Endothelial cell of umbilical vein (primary cell): ENCODE data around the gene NAV2. TPM values are rescaled to one million over a fixed set of nuclear protein-coding genes. Genes with fewer than 3 reads are reported as not detected.

Experiments
- BruUV-seq: library from RNA; stranded (reverse); fragments of 400-500 nt; replicated peaks from 2 replicates; lab custom pipeline; 2021; lab: Mats Ljungman, UMichigan
- CTCF ChIA-PET: fragments of 300-600, 350-600 bp; sonication (Branson Sonifier 250); formaldehyde crosslinking; loops from one replicate; lab custom pipeline; 2021; ENCODE audit warnings: antibody characterized with exemption, inconsistent platforms; lab: Charles Lee
- POLR2A ChIA-PET: fragments of 300-600, 350-600 bp; sonication (Branson Sonifier 250); formaldehyde crosslinking; loops from one replicate; lab custom pipeline; 2021; ENCODE audit warnings: antibody characterized with exemption, inconsistent platforms; lab: Charles Lee
- DNase-seq: peaks from one replicate; pipeline ENCODE4 v3.0.0-alpha.2; 2011; ENCODE audit warnings: low read depth, low spot score
- FAIRE-seq: peaks from 2 replicates; lab custom pipeline; 2011; peaks lifted over from hg19 to GRCh38; lab: Jason Lieb, UNC
- H2AFZ ChIP-seq: 2 replicates; pipeline ENCODE4 v1.6.0; 2012; ENCODE audit warnings: low read depth, low read length, control low read depth, inconsistent platforms
- H3K27ac ChIP-seq: 2 replicates; pipeline ENCODE4 v1.5.1; 2011; ENCODE audit warnings: low read depth, mild to moderate bottlenecking, control low read depth, low read length, moderate library complexity; ENCODE audit not compliant: insufficient read depth
- H3K27me3 ChIP-seq, 2 experiments: 2 replicates each; pipeline versions ENCODE4 v1.6.0 to v1.6.1; 2011; ENCODE audit warnings: low read length in 2 of 2, mixed read lengths in 1 of 2; ENCODE audit not compliant: control insufficient read depth in 2 of 2, insufficient read depth in 2 of 2
- H3K36me3 ChIP-seq, 2 experiments: 2 replicates in 1 of 2; 3 replicates in 1 of 2; pipeline ENCODE4 v1.5.1; 2011; ENCODE audit warnings: low read length in 2 of 2, mild to moderate bottlenecking in 1 of 2, moderate library complexity in 1 of 2; ENCODE audit not compliant: control insufficient read depth in 2 of 2, insufficient read depth in 2 of 2; ENCODE audit errors: extremely low read depth in 1 of 2
- H3K4me1 ChIP-seq: 3 replicates; pipeline ENCODE4 v1.5.1; 2011; ENCODE audit warnings: mild to moderate bottlenecking, low read length; ENCODE audit not compliant: control insufficient read depth, insufficient read depth; ENCODE audit errors: extremely low read depth
- H3K4me2 ChIP-seq: 2 replicates; pipeline ENCODE4 v1.6.1; 2011; ENCODE audit warnings: low read length, control low read depth, mixed read lengths; ENCODE audit not compliant: insufficient read depth
- H3K4me3 ChIP-seq, 3 experiments: fragments of 200-600 bp in 1 of 3; sonication (generic), shearing (Covaris generic) in 1 of 3; replicated peaks in 1 of 3; 2 replicates each; pipeline ENCODE4 v1.5.1; 2011 to 2016; ENCODE audit warnings: control low read depth in 3 of 3, low read length in 3 of 3, mild to moderate bottlenecking in 2 of 3, inconsistent platforms in 1 of 3, low read depth in 1 of 3, moderate library complexity in 1 of 3; ENCODE audit not compliant: insufficient read depth in 1 of 3
- H3K79me2 ChIP-seq: 2 replicates; pipeline ENCODE4 v1.6.0; 2012; ENCODE audit warnings: low read length, inconsistent platforms; ENCODE audit not compliant: control insufficient read depth, insufficient read depth
- H3K9ac ChIP-seq: replicated peaks from 2 replicates; pipeline ENCODE3; 2011; ENCODE audit warnings: low read length, control low read depth; ENCODE audit not compliant: insufficient read depth; ENCODE audit errors: extremely low read depth
- H3K9me1 ChIP-seq: replicated peaks from 3 replicates; pipeline ENCODE4 v1.6.0; 2011; ENCODE audit warnings: mild to moderate bottlenecking, low read length; ENCODE audit not compliant: control insufficient read depth, insufficient read depth; ENCODE audit errors: extremely low read depth
- H3K9me3 ChIP-seq: replicated peaks from 2 replicates; pipeline ENCODE4 v1.5.1; 2012; ENCODE audit warnings: low read length, inconsistent platforms; ENCODE audit not compliant: control insufficient read depth, insufficient read depth
- H4K20me1 ChIP-seq: replicated peaks from 2 replicates; pipeline ENCODE3; 2011; ENCODE audit warnings: mild to moderate bottlenecking, low read length; ENCODE audit not compliant: control insufficient read depth, insufficient read depth; ENCODE audit errors: extremely low read depth
- CTCF ChIP-seq, 2 donors: IDR thresholded peaks; 1 replicate in 1 of 2; 2 replicates in 1 of 2; pipeline ENCODE4 v1.5.1; 2011; ENCODE audit warnings: low read length in 2 of 2, mild to moderate bottlenecking in 2 of 2, moderate library complexity in 2 of 2, control low read depth in 1 of 2, inconsistent platforms in 1 of 2, low read depth in 1 of 2; ENCODE audit not compliant: insufficient read depth in 1 of 2; ENCODE audit errors: extremely low read depth in 1 of 2
- EZH2 ChIP-seq: IDR thresholded peaks from 2 replicates; pipeline ENCODE4 v1.6.1; 2012; ENCODE audit warnings: borderline replicate concordance, low read depth, mild to moderate bottlenecking, moderate library complexity, low read length, inconsistent platforms; ENCODE audit not compliant: severe bottlenecking
- FOS ChIP-seq: IDR thresholded peaks from 2 replicates; pipeline ENCODE4 v1.6.1; 2011; ENCODE audit warnings: mild to moderate bottlenecking, low read length, moderate library complexity, borderline replicate concordance; ENCODE audit not compliant: insufficient read depth
- GATA2 ChIP-seq: IDR thresholded peaks from 2 replicates; pipeline ENCODE4 v1.7.0; 2011; ENCODE audit warnings: low read depth, mild to moderate bottlenecking, moderate library complexity, mixed read lengths, low read length; ENCODE audit not compliant: insufficient read length, insufficient read depth
- JUN ChIP-seq: IDR thresholded peaks from 2 replicates; pipeline ENCODE4 v1.6.1; 2011; ENCODE audit warnings: borderline replicate concordance, low read depth; ENCODE audit not compliant: insufficient read length, insufficient read depth
- MAX ChIP-seq: IDR thresholded peaks from 2 replicates; pipeline ENCODE4 v1.6.1; 2011; ENCODE audit not compliant: insufficient read depth, insufficient read length
- MYC ChIP-seq: IDR thresholded peaks from one replicate; pipeline ENCODE4 v1.6.1; 2011; ENCODE audit warnings: mild to moderate bottlenecking, low read depth, low read length
- POLR2AphosphoS5 ChIP-seq: IDR thresholded peaks from 2 replicates; pipeline ENCODE4 v1.6.1; 2012; ENCODE audit warnings: low read depth, mild to moderate bottlenecking, control low read depth, low read length, moderate library complexity; ENCODE audit not compliant: insufficient read depth
- dilution Hi-C: fragments of 300-500 bp; cut with MboI; formaldehyde crosslinking; loops from one replicate; pipeline ENCODE4 v1.15.0; 2019; ENCODE audit warnings: low sequenced_read_pairs; ENCODE audit not compliant: extremely low pct_ligation_motif_present
- intact Hi-C: fragments of 100-400 bp; cut with micrococcal nuclease; formaldehyde crosslinking; loops from one replicate; pipeline ENCODE4 v1.10.0; 2022
- polyA plus RNA-seq, 4 experiments: library from polyadenylated mRNA; depleted of rRNA in 3 of 4; stranded (reverse) in 3 of 4; unstranded in 1 of 4; fragments of >200 nt; gene quantifications; 2 replicates each; pipeline versions ENCODE4 v1.2.1 to v1.2.3, GENCODE V29; 2011 to 2012; ENCODE audit warnings: missing spikeins in 1 of 4
- total RNA-seq: library from RNA; stranded (reverse); gene quantifications from 2 replicates; pipeline ENCODE4 v1.2.3, GENCODE V29; 2021

The NAV2 gene
- total and polyA plus RNA-seq, 2 donors (not counting 3 experiments of a cell fraction or from before 2014, with no cell fraction given), result 10.9 to 68.0 TPM

- Histone ChIP-seq H4K20me1 (no peaks in the 10 kb centered on the region), H3K9ac (no peak overlapping the region), H3K4me2 (no peak overlapping the region), H3K9me1 (no peaks in the 10 kb centered on the region), H3K79me2 (no peaks in the 10 kb centered on the region), H3K27ac (no peak overlapping the region), H3K36me3 (no peaks in the 10 kb centered on the region), H3K9me3 (no peaks in the 10 kb centered on the region), H3K27me3 (no peaks in the 10 kb centered on the region), H2AFZ (no peak overlapping the region), H3K4me1 (peaks cover 17% of the 10 kb centered on the region), H3K4me3 (no peak overlapping the region)
- intact Hi-C loops, result no loop called here
- dilution Hi-C loops, result no loop called here
- FAIRE-seq (no peak), DNase-seq (peak; percentile 23)
- no TSS peak for BruUV-seq
- ChIA-PET CTCF (interaction anchor here (1.2 to 2.7 kb wide), 3 partner anchors 16 to 110 kb away, joined by 3 to 8 read pairs (median 5); partner anchors contain the start of gene NAV2), POLR2A (no interaction called here)
- TF ChIP-seq MYC (no peak), JUN (no peak), POLR2AphosphoS5 (no peak), EZH2 (no peak), GATA2 (no peak), MAX (no peak), FOS (no peak), CTCF (IDR thresholded peaks at IDR 0.05; ENCODE audit: extremely low read depth in 1 of 2, insufficient read depth in 1 of 2, low read depth in 1 of 2, low read length in 2 of 2) (no peak)
These were observed 38.5 kb upstream of the NAV2 start for GRCh38 chr11:19673924-19674729.
